HG03354 (cell line): ENCODE results near the gene SH3BGRL2.
"Not testable (repeated sequence)": the region's sequence is repeated elsewhere in the genome, so short reads cannot be mapped to it uniquely, and the experiment has no call there.

Experiments
- ATAC-seq: cut with Tn5 transposase; IDR thresholded peaks from one replicate; pipeline ENCODE4 v1.9.1; 2021; ENCODE audit warnings: mild to moderate bottlenecking; ENCODE audit not compliant: unreplicated experiment, poor library complexity, severe bottlenecking

The SH3BGRL2 gene

DNA sequence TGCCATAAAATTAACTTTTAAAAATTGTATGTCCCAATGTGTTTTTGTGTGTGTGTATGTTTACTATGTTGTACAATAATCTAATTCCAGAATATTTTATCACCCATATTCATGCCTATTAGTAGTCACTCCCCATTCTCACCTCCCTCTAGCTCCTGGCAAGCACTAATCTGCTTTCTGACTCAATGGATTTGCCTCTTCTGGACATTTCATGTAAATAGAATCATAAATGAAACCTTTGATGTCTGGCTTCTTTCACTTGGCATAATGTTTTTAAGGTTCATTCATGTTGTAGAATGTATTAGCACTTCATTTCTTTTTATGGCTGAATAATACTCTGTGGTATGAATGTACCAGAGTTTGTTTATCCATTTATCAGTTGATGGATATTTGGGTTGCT, 15.4 kb downstream of the SH3BGRL2 start:
- no peak for ATAC-seq

DNA sequence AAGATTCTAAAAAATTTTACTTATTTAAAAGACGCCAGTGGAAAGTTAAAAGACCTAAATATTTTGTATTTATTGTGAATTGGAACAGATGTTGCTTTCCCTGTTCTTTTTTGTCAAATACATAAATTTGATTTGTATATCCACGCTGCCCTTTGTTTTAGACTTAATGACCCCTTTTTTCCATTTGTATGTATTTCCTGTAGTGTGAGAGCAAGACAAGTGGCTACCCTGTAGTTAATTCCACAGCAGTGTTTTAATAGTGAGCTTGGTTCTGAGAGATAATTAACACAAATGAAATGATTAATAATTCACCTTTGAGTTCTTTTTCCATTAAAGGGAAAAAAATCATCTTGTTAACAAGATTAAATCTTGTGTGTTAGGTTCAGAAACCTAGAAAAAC, 16.6 kb downstream of the SH3BGRL2 start:
- ATAC-seq: no peak

DNA sequence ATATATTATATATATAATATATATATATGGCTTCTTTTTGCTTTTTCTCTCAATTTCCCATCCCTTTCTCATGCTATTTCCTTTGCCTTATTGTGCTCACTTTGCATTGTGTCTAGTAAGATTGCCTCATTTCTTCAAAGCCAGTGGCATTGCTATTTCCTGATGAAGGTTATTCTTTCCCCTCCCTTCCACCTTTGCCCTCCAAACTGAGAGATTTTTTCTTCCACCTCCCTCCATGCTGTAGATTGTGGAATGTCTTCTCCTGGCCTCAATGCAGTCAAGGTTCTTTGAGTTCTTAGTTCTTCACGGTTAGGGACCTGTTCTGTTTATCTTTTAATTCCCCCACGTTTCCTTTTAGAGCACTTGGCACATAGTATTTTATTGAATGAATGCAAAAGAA, 17.2 kb downstream of the SH3BGRL2 start:
- ATAC-seq: no peak

DNA sequence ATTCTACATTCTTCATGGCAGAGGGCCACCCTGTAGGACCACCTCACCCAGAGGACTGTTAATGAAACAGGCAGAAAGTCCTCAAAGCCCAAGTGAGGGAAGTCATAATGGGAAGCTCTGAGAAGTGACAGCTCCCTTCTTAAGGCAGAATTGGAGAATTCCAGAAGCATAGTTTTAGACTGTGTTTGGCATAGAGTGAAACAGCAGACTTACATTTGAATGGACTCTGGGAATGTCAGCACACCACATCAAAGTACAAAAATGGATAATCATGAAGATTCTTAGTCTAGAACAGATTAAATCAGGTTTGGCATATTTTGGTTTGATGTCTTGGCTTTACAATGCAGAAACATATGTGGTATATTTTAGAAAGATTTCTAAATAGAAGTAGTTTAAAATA, 17.9 kb downstream of the SH3BGRL2 start:
- no peak for ATAC-seq

DNA sequence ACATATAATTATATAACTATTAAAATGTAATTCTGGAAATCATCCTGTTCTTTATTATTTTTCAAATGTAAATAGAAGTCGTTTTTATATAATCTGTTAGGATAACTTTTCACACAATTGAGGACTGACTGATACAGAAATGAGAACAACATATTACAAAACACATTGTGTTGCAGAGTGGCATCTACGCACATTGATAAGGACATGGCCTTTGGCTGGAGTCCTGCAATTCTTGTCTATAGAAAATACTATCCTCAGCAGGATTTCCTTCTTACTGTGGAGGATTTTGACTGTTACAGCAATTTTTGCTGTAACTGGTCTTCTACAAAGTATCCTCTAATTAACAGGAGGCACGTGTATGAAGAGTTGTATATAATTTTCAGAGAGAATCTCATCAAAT, 19.8 kb downstream of the SH3BGRL2 start:
- ATAC-seq: no peak

DNA sequence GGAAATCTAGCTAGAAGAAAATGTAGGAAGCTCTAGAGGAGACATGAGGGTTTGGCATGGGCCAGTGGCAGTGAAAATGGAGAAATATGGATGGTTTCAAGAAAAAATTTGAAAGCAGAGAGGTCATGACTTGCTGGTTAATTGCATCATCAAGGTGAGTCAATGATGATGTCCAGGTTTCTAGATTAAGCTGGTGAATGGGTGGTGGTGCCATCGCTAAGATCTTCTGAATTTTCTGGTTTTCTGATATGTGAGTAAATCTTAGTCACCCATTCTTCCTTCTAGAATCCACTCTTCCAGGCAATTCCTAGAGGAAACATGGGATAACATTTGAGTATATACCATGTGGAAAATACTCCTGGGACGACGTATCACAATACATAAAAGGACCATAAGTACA, 25.0 kb downstream of the SH3BGRL2 start:
- ATAC-seq: no peak

DNA sequence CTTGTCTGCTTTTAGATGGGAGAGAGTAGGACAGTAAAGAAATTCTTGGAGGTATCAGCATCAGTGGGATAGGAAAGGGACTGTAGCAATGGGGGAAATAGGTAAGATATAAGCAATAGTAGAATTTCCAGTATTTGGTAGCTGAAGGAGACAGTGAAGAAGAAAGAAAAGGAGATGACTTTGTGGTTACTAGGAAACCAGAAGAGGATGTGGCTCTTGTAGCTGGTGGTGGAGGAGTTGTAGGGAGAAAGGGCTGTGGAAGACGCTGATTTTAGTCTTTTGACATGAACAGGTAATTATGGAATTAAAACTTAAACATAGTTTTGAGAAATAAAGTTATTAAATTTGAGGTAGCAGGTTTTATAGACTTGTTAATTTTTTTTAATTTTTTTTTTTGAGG, 26.1 kb downstream of the SH3BGRL2 start:
- ATAC-seq: no peak

DNA sequence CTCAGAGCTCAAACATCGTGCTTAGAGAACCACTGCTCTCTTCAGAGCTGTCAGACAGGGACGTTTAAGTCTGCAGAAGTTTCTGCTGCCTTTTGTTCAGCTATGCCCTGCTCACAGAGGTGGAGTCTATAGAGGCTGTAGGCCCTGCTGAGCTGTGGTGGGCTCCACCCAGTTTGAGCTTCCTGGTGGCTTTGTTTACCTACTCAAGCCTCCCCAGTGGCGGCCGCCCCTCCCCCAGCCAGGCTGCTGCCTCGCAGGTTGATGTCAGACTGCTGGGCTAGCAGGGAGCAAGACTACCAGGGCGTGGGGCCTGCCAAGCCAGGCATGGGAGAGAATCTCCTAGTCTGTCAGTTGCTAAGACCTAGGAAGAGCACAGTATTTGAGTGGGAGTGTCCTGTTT, 32.5 kb downstream of the SH3BGRL2 start:
- ATAC-seq: not testable (repeated sequence)

DNA sequence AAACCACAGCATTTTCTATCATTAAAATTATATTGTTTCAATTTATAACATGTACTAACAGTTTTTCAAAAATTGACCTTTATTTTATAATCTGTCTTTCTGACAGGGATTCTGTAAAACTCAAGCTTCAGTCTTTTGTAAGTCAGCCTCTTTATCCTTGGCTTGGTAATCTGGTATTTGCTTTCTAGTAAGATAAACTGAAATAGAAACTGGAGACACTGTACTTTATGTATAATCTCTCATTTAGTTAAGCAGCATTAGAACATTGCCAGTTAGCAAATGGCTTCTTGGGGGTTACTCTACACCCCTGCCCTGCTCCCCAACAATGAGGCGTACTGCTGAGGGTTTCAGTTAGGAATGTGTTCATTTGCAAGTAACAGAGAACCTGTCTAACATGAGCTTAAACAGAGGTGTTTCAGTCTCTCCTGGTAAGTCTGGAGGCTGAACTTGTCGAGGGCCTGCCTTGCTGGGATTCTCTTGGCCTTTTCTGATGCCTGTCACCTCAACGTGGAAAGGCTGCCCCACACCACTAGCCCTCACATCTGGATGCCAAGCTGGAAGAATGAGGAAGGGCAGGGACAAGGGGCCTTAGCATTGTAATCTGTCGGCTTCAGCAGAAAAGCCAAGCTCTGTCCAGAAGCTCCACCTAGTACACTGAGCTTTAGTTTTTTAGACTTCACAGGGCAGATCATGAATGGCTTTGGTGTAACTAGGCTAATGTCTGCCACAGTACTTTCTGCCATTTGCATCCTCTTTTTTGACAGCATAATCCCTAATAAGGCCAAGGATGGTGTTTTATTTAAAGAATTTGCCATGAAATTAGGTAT, 34.8 kb downstream of the SH3BGRL2 start:
- ATAC-seq: no peak

DNA sequence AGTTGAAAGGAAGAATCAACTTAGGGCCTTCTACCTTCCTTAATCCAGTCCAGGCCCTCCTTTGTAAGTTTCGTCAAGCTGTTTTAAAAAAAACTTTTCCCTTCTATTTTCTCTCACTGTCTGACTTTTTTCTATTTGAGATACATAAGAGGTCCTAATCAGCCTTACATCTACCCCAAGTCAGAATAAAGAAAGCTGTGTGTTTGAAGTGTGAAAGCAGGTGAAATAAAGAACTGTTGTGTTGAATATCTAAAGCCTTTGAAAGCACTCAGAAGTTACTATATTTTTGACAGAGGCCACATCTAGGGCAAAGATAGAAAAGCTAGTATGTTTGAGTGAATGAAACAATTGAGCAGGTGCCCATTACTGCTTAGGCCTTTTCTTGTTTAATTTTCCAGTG, 35.5 kb downstream of the SH3BGRL2 start:
- no peak for ATAC-seq

DNA sequence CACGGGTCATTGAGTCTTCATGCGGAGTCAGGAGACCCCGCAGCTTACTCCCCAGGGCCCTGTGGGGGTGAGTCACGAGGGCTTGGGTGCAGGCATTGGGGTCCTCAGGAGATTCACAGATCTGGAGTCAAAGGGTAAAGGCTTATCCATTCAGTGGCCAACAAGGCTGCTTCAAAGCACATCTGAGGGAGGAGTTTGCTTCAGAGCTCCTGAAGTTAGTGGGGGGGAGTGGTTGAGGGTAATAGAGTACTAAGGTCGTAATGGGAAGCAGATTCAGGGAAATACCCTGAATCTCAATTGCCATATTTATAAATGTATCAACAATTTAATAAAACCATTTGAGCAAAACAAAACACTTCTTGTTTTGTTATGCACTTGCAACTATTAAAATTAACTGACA, 37.3 kb downstream of the SH3BGRL2 start:
- ATAC-seq: no peak

DNA sequence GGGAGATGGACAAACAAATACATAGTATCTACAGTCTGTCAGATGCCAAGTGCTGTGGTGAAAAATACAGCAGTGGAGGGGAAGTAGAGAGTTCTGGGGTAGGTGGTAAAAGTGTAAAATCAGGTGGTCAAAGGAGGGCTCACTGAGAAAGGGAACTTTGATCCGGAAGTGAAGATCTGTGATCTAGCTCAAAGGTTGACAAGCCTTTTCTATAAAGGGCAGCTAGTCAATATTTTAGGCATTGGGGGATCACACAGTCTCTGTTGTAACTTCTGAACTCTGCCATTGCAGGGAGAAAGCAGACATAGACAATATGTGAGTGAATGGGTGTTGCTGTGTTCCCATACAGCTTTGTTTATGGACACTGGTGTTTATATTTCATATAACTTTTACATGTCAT, 38.6 kb downstream of the SH3BGRL2 start:
- ATAC-seq: no peak

DNA sequence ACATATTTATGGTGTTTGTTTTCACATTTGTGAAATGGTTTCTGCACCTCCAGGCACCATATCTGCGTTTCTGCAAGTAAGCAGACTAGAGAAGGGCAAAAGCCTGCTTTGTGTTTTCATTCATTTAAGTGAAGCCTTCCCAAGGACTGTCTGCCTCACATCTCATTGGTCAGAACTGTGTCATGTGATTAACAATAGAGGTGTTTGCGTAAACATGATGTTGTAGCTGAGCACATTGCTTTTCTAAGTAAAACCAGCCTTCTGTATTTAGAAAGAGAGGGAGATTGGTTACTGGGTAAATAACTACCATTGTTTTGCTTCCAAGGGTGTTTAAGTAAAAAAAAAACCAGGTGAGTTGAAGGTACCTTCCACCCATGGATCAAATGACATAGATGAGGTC, 39.7 kb downstream of the SH3BGRL2 start:
- no peak for ATAC-seq

DNA sequence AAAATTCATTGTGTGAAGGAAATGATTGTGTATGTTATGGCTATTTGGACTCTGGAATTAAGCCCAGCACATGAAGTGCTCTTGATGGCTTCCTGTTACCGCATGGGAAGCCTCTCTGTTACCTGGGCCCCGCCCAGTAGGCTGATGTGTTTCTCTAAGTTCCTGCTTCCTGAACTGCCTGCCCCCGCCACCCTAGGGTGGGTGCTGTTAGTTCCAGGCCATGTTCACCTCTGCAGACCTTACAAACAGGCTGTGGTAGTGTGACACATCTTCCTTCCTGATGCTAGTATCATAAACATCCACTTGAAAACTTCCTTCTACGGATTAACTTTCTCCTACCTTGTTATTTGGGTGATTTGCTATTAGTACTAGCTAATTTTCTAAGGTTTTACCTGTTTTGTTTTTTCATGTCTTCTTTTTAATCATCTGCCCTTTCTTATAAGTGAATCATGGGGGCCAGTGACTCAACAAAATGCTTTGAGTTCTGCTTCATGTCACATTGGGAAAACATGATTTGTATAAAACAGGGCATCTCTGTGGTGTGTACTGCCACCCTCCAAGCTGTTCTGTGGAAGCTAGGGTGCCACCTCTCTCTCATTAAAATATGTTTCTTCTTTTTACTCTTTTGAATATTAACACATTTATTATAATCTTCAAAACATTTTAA, 40.6 kb downstream of the SH3BGRL2 start:
- no peak for ATAC-seq

DNA sequence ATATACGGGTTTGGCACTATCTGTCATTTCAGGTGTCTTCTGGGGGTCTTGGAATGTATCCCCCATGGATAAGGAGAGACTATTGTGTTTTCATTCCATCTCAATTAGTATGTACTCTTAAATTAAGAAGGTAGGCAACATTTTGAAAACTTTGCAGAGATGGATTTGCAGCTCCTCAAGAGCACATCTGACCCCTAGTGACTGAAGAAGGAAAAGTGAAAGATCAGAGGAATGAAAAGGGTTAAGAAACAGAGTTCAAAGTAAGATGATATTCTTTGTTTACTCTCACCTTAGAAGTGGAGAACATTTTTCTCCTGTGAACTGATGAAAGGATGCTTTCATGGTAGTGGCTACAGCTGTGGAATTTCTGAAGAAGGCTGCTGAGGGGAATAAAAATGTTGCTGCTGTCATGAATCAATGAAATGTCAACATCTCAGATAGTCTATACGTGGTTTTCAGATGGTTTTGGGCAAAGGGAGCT, 41.5 kb downstream of the SH3BGRL2 start:
- peak; percentile 49 for ATAC-seq

DNA sequence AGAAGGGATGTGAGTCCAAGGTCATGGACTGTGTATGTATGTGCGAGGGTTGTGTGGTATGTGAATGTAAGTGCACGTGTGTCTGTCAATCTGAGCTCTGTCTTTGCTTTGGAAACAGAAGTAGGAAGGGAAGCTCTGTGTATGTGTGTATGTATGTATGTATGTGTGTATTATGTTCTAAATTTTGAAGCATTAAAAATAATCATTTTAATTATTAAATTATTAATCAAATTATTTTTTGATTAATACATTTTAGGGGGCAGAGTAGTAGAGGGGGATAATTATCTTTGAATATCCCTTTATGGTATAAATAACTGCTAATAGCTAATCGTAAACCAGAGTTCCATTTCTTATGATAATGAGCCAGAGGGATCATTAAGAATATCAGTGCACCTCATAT, 42.8 kb downstream of the SH3BGRL2 start:
- no peak for ATAC-seq

DNA sequence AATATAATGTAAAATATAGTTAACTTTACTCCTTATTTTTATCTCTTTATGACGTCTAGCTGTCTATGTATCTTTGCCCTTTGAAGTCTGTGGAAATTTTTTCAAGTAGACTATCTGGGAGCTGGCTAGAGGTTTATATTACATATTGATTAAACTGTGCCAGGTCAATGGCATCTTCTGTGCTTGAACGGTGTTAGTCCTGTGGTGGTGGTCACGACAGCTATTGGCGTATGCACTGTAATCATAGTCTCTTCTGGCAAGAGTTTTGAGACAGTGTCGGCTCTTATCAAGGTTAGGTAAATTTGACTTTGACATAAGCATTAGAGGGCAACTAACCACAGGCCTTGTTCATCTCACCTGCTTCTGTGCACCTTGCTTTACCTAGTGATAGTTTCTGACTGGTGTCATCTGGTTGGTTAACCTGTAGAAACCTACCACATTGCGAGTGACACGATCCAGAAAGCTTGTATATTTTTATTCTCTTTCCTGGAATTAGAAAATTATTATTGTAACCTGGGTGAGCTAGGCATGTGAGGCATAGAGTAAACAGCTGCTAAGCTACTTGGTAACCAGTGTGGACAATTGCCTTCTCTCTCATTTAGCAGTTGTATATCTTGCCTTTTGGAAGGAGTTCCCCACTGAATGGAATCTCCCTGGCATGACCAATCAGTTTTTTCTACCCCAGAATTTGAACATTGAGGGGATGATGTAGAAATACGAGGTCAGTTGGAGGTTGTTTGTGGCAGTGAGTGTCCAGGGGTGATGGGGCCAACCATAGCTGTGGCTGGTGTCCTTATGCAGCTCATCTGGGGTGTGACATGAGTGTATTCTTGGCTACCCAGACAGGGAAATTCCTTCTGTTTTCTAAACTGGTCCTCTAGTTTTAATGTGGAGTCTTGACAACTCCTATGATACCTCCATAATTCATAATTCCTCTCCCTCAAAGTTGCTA, 45.9 kb downstream of the SH3BGRL2 start:
- ATAC-seq: no peak

DNA sequence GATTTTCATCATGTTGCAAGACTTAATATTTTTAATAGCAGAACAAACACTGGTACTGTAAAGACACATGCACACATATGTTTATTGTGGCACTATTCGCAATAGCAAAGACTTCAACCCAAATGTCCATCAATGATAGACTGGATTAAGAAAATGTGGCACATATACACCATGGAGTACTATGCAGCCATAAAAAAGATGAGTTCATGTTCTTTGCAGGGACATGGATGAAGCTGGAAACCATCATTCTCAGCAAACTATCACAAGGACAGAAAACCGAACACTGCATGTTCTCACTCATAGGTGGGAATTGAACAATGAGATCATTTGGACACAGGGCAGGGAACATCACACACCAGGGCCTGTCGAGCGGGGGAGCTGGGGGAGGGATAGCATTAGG, 51.6 kb downstream of the SH3BGRL2 start:
- not testable (repeated sequence) for ATAC-seq

DNA sequence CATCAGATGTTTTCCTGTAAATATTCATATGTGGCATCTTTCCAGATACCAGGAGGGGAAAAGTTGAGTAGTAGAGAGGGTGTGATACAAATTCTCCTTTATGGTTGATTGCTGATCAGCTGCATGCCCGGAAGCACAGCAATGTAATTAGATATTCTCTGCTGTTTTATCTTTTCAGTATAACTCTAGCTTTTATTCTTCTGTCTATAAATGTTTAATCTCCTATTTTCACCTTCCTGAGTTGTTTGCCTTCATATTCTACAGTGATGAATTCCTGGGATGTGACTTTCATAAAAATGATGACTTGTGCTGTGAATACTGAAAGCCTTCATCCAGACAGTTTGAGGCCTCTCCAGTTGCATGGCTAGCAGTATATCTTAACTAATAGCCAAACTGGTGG, 53.7 kb downstream of the SH3BGRL2 start:
- no peak for ATAC-seq

DNA sequence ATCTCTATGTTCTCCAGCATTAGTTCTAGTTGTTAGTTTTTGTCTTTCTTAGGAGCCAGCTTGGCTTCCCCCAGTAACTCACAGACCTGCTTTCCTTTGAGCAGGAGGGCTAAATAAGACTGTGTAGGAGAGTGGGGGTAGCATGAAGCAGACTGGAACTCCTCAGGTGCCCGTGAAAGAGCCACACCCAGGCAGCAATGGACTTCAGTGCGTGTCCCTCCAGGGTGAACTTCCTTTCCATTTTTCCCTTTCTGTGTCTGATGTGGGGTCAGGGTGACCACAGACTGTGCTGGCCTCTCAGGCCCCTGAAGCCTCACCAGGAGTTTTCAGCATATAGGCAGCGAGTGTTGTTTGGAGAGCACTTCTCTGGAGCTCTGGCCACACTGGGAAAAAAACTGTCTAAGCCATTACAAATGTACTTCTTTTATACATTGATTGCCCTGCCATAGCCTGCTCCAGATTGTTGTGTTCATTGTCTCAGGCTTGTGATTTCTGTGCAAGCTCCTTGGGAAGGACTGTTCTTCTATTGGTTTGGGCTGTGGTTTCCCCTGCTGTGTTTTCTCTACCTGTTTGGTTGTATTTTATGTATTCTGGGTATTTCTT, 55.7 kb downstream of the SH3BGRL2 start:
- no peak for ATAC-seq
